Measurements from ENCODE around the gene ATP5MC2. TPM values are rescaled to one million over a fixed set of nuclear protein-coding genes. Genes with fewer than 3 reads are reported as not detected.

The ATP5MC2 gene
- total RNA-seq, 3 donors from 2014 or later (not counting 1 experiment from before 2014, with no cell fraction given) = 180 to 195 (median 184) TPM

GRCh38 chr12:53670971-53671370, 4.9 kb downstream of the ATP5MC2 start:
- Mint-ChIP-seq H3K9me3 (no peaks in the 10 kb centered on the region), H3K4me1 (peaks cover 21 to 25% of the 10 kb centered on the region in 2 donors), H3K27ac (peak overlapping the region in 1 of 2 donors; percentile 13), H3K36me3 (no peaks in the 10 kb centered on the region), H3K27me3 (ENCODE audit: low read depth in 2 of 2) (no peaks in the 10 kb centered on the region), H3K4me3 (no peak overlapping the region)
- intact Hi-C loops (cut with micrococcal nuclease) = no loop called here
- Histone ChIP-seq H3K27ac (ENCODE audit: low read length) (no peak overlapping the region), H3K36me3 (ENCODE audit: control insufficient read depth, insufficient read depth, low read length) (peaks cover 47% of the 10 kb centered on the region), H3K27me3 (ENCODE audit: control insufficient read depth, insufficient read depth, low read length) (no peaks in the 10 kb centered on the region), H3K4me1 (ENCODE audit: control insufficient read depth, insufficient read depth, low read length) (peaks cover 9% of the 10 kb centered on the region), H3K4me3 (ENCODE audit: low read length) (no peak overlapping the region), H3K9me3 (ENCODE audit: control insufficient read depth, insufficient read depth, low read length) (no peaks in the 10 kb centered on the region)
- DNase-seq (no peak), ATAC-seq (no peak)
- no peak for TF ChIP-seq CTCF (IDR thresholded peaks at IDR 0.05)

- DNase-seq = no peak
- no peak overlapping the region for H3K27ac ChIP-seq (ENCODE audit: low read length)
- peaks cover 5% of the 10 kb centered on the region for H3K4me1 ChIP-seq (ENCODE audit: control insufficient read depth, insufficient read depth, low read length)
- H3K9me3 Mint-ChIP-seq = no peaks in the 10 kb centered on the region
- H3K36me3 Mint-ChIP-seq = peaks cover 5% of the 10 kb centered on the region
- no peak overlapping the region for H3K4me3 ChIP-seq (ENCODE audit: low read length)
- no peaks in the 10 kb centered on the region for H3K9me3 ChIP-seq (ENCODE audit: control insufficient read depth, insufficient read depth, low read length)
- no peaks in the 10 kb centered on the region for H3K27me3 Mint-ChIP-seq (ENCODE audit: low read depth in 2 of 2)
- no peaks in the 10 kb centered on the region for H3K27me3 ChIP-seq (ENCODE audit: control insufficient read depth, insufficient read depth, low read length)
- H3K4me1 Mint-ChIP-seq = peaks cover 16 to 24% of the 10 kb centered on the region in 2 donors
- no peak for ATAC-seq
- H3K27ac Mint-ChIP-seq = peak overlapping the region in 1 of 2 donors; percentile 47
- no peak overlapping the region for H3K4me3 Mint-ChIP-seq
- intact Hi-C loops (cut with micrococcal nuclease) = no loop called here
- 97% methylated on average over 7 of the region's 7 CpGs for WGBS (ENCODE audit: insufficient coverage)
- peaks cover 53% of the 10 kb centered on the region for H3K36me3 ChIP-seq (ENCODE audit: control insufficient read depth, insufficient read depth, low read length)
- no peak for TF ChIP-seq CTCF (IDR thresholded peaks at IDR 0.05)
Measured at GRCh38 chr12:53670308-53670707, 5.6 kb downstream of the ATP5MC2 start.

GRCh38 chr12:53667080-53667479, 8.8 kb downstream of the ATP5MC2 start:
- TF ChIP-seq CTCF (IDR thresholded peaks at IDR 0.05) = no peak
- no peak overlapping the region for H3K27ac Mint-ChIP-seq
- no peak overlapping the region for H3K4me3 Mint-ChIP-seq
- H3K4me1 ChIP-seq (ENCODE audit: control insufficient read depth, insufficient read depth, low read length) = no peaks in the 10 kb centered on the region
- DNase-seq (no peak), ATAC-seq (no peak)
- no peaks in the 10 kb centered on the region for H3K27me3 ChIP-seq (ENCODE audit: control insufficient read depth, insufficient read depth, low read length)
- H3K27ac ChIP-seq (ENCODE audit: low read length) = no peak overlapping the region
- H3K4me1 Mint-ChIP-seq = peaks cover 8 to 11% of the 10 kb centered on the region in 2 donors
- no peaks in the 10 kb centered on the region for H3K9me3 Mint-ChIP-seq
- peaks cover 13% of the 10 kb centered on the region for H3K36me3 Mint-ChIP-seq
- 100% methylated on average over 1 of the region's 2 CpGs for WGBS (ENCODE audit: insufficient coverage)
- intact Hi-C loops (cut with micrococcal nuclease) = no loop called here
- H3K36me3 ChIP-seq (ENCODE audit: control insufficient read depth, insufficient read depth, low read length) = peaks cover 59% of the 10 kb centered on the region
- no peaks in the 10 kb centered on the region for H3K27me3 Mint-ChIP-seq (ENCODE audit: low read depth in 2 of 2)
- no peaks in the 10 kb centered on the region for H3K9me3 ChIP-seq (ENCODE audit: control insufficient read depth, insufficient read depth, low read length)
- no peak overlapping the region for H3K4me3 ChIP-seq (ENCODE audit: low read length)

GRCh38 chr12:53664936-53665335, 10.9 kb downstream of the ATP5MC2 start:
- no peaks in the 10 kb centered on the region for H3K9me3 ChIP-seq (ENCODE audit: control insufficient read depth, insufficient read depth, low read length)
- no peak for TF ChIP-seq CTCF (IDR thresholded peaks at IDR 0.05)
- Mint-ChIP-seq H3K4me1 (peaks cover 0 to 3% of the 10 kb centered on the region in 2 donors), H3K36me3 (peaks cover 13% of the 10 kb centered on the region), H3K4me3 (no peak overlapping the region), H3K27ac (peak overlapping the region; percentile 2 to 33), H3K27me3 (ENCODE audit: low read depth in 2 of 2) (no peaks in the 10 kb centered on the region), H3K9me3 (no peaks in the 10 kb centered on the region)
- no peak for ATAC-seq
- 97% methylated on average over 7 of the region's 7 CpGs for WGBS (ENCODE audit: insufficient coverage)
- peaks cover 42% of the 10 kb centered on the region for H3K36me3 ChIP-seq (ENCODE audit: control insufficient read depth, insufficient read depth, low read length)
- no peak overlapping the region for H3K4me3 ChIP-seq (ENCODE audit: low read length)
- no peak for DNase-seq
- intact Hi-C loops (cut with micrococcal nuclease) = no loop called here
- no peak overlapping the region for H3K27ac ChIP-seq (ENCODE audit: low read length)
- no peaks in the 10 kb centered on the region for H3K4me1 ChIP-seq (ENCODE audit: control insufficient read depth, insufficient read depth, low read length)
- no peaks in the 10 kb centered on the region for H3K27me3 ChIP-seq (ENCODE audit: control insufficient read depth, insufficient read depth, low read length)

Data from natural killer cell (primary cell).